ENCODE results near the gene PIP4K2A.

- no peak for TF ChIP-seq L3MBTL2 (conservative IDR thresholded peaks at IDR 0.05)
- no peak for TF ChIP-seq TARDBP (IDR thresholded peaks at IDR 0.05)
- TF ChIP-seq BHLHE40 (IDR thresholded peaks at IDR 0.05; ENCODE audit: borderline replicate concordance): no peak
- no peak for TF ChIP-seq SP1 (IDR thresholded peaks at IDR 0.05)
- no peak for TF ChIP-seq LEF1 (IDR thresholded peaks at IDR 0.05; ENCODE audit: borderline replicate concordance)
- no peak for TF ChIP-seq FOXA1 (IDR thresholded peaks at IDR 0.05)
- no peak for TF ChIP-seq SUZ12 (IDR thresholded peaks at IDR 0.05)
- TF ChIP-seq ARNT (IDR thresholded peaks at IDR 0.05): no peak
- TF ChIP-seq FOXK2 (IDR thresholded peaks at IDR 0.05): no peak
- no peak for TF ChIP-seq FOXM1 (IDR thresholded peaks at IDR 0.05; ENCODE audit: borderline replicate concordance)
- no peak for TF ChIP-seq CTBP1 (IDR thresholded peaks at IDR 0.05; ENCODE audit: borderline replicate concordance)
Measured at GRCh38 chr10:22693371-22693784, 21.0 kb downstream of the PIP4K2A start.

All from HEK293T (cell line).